Measurements from ENCODE around the gene FAM149A. TPM values are rescaled to one million over a fixed set of nuclear protein-coding genes. Genes with fewer than 3 reads are reported as not detected.
A peak's percentile ranks its signal among the peaks of the same experiment; 100 is the strongest.

Gene FAM149A
- total RNA-seq, 2 experiments from 2014 or later = not detected

DNA sequence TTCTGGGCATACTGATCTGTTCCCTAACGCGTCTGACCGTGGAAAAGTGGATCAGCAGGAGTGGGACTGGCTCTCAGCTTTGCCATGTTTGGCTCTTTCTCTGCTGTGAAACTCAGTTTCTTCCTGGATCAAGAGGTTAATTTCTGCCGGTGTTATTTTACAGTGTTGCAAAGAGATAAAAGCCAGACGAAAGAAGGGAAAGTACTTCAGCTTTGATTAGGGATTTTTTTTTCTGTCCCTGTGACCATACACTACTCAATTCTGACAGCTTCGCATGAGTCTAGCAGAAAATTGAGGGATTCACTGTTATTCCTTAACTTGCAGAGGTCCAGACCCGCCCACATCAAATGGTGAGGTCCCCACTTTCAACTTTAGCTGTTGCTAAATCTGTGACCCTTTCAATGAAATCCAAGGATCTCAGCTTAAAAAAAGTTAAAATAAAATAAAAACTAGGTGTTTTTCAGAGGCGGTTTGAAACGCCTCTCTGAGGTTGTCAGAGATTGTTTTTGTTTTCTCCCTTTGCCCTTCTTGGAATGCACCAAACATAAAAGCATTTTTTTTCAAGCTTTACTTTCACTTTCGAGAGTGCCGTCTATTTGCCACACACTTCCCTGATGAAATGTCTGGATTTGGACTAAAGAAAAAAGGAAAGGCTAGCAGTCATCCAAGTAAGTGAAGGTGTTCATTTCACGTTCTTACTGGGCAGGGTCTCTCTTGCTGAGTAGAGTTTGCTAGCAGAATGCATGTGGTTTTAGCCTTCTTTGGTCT is 35.7 kb upstream of the FAM149A start, which contains the start of gene TLR3:
TSS of gene TLR3 (plus strand) at position 576 of the 768 bp plus-strand sequence. CDS start 7,464 bp downstream, outside the sequence.
- H4K20me1 ChIP-seq (ENCODE audit: insufficient read depth, low read length) = no peaks in the 10 kb centered on the region
- no TSS peak for BruUV-seq (replicated peaks)
- peak within 1 kb of the TSS; percentile 95 for H2AFZ ChIP-seq (ENCODE audit: low read length)
- peak within 1 kb of the TSS; percentile 78 for H3K4me2 ChIP-seq (ENCODE audit: low read length)
- no peak within 1 kb of the TSS for H3K27ac ChIP-seq (ENCODE audit: low read depth, low read length, poor library complexity, severe bottlenecking)
- TF ChIP-seq EZH2phosphoT487 (IDR thresholded peaks at IDR 0.05; ENCODE audit: borderline replicate concordance, low read depth, low read length) = no peak
- TF ChIP-seq, protein P1, sequence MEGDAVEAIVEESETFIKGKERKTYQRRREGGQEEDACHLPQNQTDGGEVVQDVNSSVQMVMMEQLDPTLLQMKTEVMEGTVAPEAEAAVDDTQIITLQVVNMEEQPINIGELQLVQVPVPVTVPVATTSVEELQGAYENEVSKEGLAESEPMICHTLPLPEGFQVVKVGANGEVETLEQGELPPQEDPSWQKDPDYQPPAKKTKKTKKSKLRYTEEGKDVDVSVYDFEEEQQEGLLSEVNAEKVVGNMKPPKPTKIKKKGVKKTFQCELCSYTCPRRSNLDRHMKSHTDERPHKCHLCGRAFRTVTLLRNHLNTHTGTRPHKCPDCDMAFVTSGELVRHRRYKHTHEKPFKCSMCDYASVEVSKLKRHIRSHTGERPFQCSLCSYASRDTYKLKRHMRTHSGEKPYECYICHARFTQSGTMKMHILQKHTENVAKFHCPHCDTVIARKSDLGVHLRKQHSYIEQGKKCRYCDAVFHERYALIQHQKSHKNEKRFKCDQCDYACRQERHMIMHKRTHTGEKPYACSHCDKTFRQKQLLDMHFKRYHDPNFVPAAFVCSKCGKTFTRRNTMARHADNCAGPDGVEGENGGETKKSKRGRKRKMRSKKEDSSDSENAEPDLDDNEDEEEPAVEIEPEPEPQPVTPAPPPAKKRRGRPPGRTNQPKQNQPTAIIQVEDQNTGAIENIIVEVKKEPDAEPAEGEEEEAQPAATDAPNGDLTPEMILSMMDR (conservative IDR thresholded peaks at IDR 0.05; ENCODE audit: low read length) = no peak
- H3K9me3 ChIP-seq (ENCODE audit: low read length) = no peaks in the 10 kb centered on the region
- no peaks in the 10 kb centered on the region for H3K4me1 ChIP-seq (ENCODE audit: insufficient read depth, low read length, poor library complexity, severe bottlenecking)
- no peaks in the 10 kb centered on the region for H3K9me2 ChIP-seq (ENCODE audit: insufficient read depth, low read length)
- H3K4me3 ChIP-seq (ENCODE audit: low read depth, low read length, poor library complexity, severe bottlenecking) = peak within 1 kb of the TSS; percentile 60
- POLR2A ChIA-PET = interaction anchor here (0.7 to 1.4 kb wide), 4 partner anchors 18 to 594 kb away, joined by 3 to 6 read pairs (median 4); partner anchors contain the start of gene CYP4V2
- H3K79me2 ChIP-seq (ENCODE audit: insufficient read depth, low read depth, low read length) = no peaks in the 10 kb centered on the region
- intact Hi-C loops (cut with micrococcal nuclease; ENCODE audit: unreplicated experiment) = loop anchor here (2.0 to 5.0 kb wide), 2 partner anchors 68 to 124 kb away; partner anchors contain the start of gene CYP4V2
- CTCF ChIA-PET (ENCODE audit: unreplicated experiment) = no interaction called here
- H3K36me3 ChIP-seq (ENCODE audit: insufficient read depth, low read length) = no peaks in the 10 kb centered on the region
- peak; percentile 28 for DNase-seq (ENCODE audit: low spot score)

DNA sequence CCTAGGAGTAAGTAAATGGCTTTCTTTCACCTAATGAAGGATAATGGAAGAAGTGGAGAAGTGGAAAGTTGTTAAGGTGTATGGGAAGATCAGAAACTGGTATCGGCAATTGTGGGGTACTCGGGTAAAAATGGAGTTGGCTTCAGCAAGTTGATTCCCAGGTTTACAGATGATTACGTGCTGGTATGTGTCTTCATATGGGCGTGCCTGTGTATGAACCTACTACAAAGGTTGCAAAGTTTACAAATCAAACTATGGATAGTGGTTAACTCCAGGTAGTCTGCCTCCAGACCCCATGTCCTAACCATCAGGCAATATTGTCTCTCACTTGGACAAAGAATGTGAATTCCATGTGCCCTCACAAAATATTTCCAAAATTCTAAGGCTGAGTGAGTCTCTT is 34.8 kb upstream of the FAM149A start:
- TF ChIP-seq EZH2phosphoT487 (IDR thresholded peaks at IDR 0.05; ENCODE audit: borderline replicate concordance, low read depth, low read length) = no peak
- TF ChIP-seq, protein P1 (conservative IDR thresholded peaks at IDR 0.05; ENCODE audit: low read length) = no peak
- ChIA-PET CTCF (ENCODE audit: unreplicated experiment) (no interaction called here), POLR2A (interaction anchor here (0.6 kb wide), 1 partner anchor 464 kb away, joined by 3 read pairs; no protein-coding TSS in a partner anchor)
- no peaks in the 10 kb centered on the region for H3K4me1 ChIP-seq (ENCODE audit: insufficient read depth, low read length, poor library complexity, severe bottlenecking)
- H2AFZ ChIP-seq (ENCODE audit: low read length) = peak overlapping the region; percentile 95; the same call in 1 of the 2 replicates
- no peaks in the 10 kb centered on the region for H3K9me2 ChIP-seq (ENCODE audit: insufficient read depth, low read length)
- no peaks in the 10 kb centered on the region for H3K9me3 ChIP-seq (ENCODE audit: low read length)
- H3K4me2 ChIP-seq (ENCODE audit: low read length) = peak overlapping the region; percentile 78; the same call in 1 of the 2 replicates
- intact Hi-C loops (cut with micrococcal nuclease; ENCODE audit: unreplicated experiment) = loop anchor here (2.0 to 5.0 kb wide), 2 partner anchors 67 to 123 kb away; partner anchors contain the start of gene CYP4V2
- DNase-seq (ENCODE audit: low spot score) = no peak
- H3K79me2 ChIP-seq (ENCODE audit: insufficient read depth, low read depth, low read length) = no peaks in the 10 kb centered on the region
- no peaks in the 10 kb centered on the region for H4K20me1 ChIP-seq (ENCODE audit: insufficient read depth, low read length)
- H3K36me3 ChIP-seq (ENCODE audit: insufficient read depth, low read length) = no peaks in the 10 kb centered on the region
- H3K4me3 ChIP-seq (ENCODE audit: low read depth, low read length, poor library complexity, severe bottlenecking) = peak overlapping the region; percentile 60
- BruUV-seq (replicated peaks) = no TSS peak
- no peak overlapping the region for H3K27ac ChIP-seq (ENCODE audit: low read depth, low read length, poor library complexity, severe bottlenecking)

DNA sequence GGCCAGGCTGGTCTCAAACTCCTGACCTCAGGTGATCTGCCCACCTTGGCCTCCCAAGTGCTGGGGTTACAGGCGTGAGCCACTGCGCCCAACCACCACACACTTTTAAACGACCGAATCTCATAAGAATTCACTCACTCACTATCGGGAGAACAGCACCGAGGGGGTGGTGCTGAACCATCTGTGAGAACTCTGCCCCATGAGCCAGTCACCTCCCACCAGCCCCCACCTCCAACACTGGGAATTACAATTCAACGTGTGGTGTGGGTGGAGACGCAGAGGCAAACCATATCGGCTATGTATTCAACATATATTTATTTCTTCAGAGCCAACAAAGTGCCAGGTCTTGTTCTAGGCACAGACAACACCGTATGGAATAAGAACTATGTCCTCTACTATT is 32.0 kb upstream of the FAM149A start:
- no TSS peak for BruUV-seq (replicated peaks)
- H4K20me1 ChIP-seq (ENCODE audit: insufficient read depth, low read length) = no peaks in the 10 kb centered on the region
- CTCF ChIA-PET (ENCODE audit: unreplicated experiment) = interaction anchor here (0.6 kb wide), 1 partner anchor 408 kb away, joined by 3 read pairs; no protein-coding TSS in a partner anchor
- intact Hi-C loops (cut with micrococcal nuclease; ENCODE audit: unreplicated experiment) = no loop called here
- H3K27ac ChIP-seq (ENCODE audit: low read depth, low read length, poor library complexity, severe bottlenecking) = no peak overlapping the region
- no peak overlapping the region for H3K4me2 ChIP-seq (ENCODE audit: low read length)
- POLR2A ChIA-PET = no interaction called here
- H2AFZ ChIP-seq (ENCODE audit: low read length) = no peak overlapping the region
- no peak for DNase-seq (ENCODE audit: low spot score)
- TF ChIP-seq EZH2phosphoT487 (IDR thresholded peaks at IDR 0.05; ENCODE audit: borderline replicate concordance, low read depth, low read length) = no peak
- TF ChIP-seq, protein P1 (conservative IDR thresholded peaks at IDR 0.05; ENCODE audit: low read length) = no peak
- H3K4me3 ChIP-seq (ENCODE audit: low read depth, low read length, poor library complexity, severe bottlenecking) = no peak overlapping the region
- no peaks in the 10 kb centered on the region for H3K79me2 ChIP-seq (ENCODE audit: insufficient read depth, low read depth, low read length)
- no peaks in the 10 kb centered on the region for H3K9me2 ChIP-seq (ENCODE audit: insufficient read depth, low read length)
- no peaks in the 10 kb centered on the region for H3K4me1 ChIP-seq (ENCODE audit: insufficient read depth, low read length, poor library complexity, severe bottlenecking)
- no peaks in the 10 kb centered on the region for H3K9me3 ChIP-seq (ENCODE audit: low read length)
- no peaks in the 10 kb centered on the region for H3K36me3 ChIP-seq (ENCODE audit: insufficient read depth, low read length)
